ENCODE data around the gene BTK. TPM values are rescaled to one million over a fixed set of nuclear protein-coding genes. Genes with fewer than 3 reads are reported as not detected.

BTK gene
- total RNA-seq, 2 experiments from 2014 or later: 1.3 to 1.6 TPM

- TF ChIP-seq CTCF (IDR thresholded peaks at IDR 0.05): no peak
- H3K4me1 Mint-ChIP-seq (ENCODE audit: low read depth): peaks cover 34% of the 10 kb centered on the region
- ChIA-PET CTCF (interaction anchor here (1.6 kb wide), 1 partner anchor 175 kb away, joined by 3 read pairs; no protein-coding TSS in a partner anchor), POLR2A (interaction anchor here (1.0 kb wide), 1 partner anchor 28 kb away, joined by 3 read pairs; the partner anchor contains the start of gene RPL36A)
- H3K27me3 Mint-ChIP-seq: no peaks in the 10 kb centered on the region
- peaks cover 13% of the 10 kb centered on the region for H3K36me3 Mint-ChIP-seq (ENCODE audit: low read depth)
- no peak for ATAC-seq
- DNase-seq: no peak
- H3K4me3 Mint-ChIP-seq: peak overlapping the region; percentile 75
- H3K9me3 Mint-ChIP-seq: no peaks in the 10 kb centered on the region
- intact Hi-C loops (cut with micrococcal nuclease): loop anchor here (10.0 kb wide), 1 partner anchor 175 kb away; no protein-coding TSS in a partner anchor
- H3K27ac Mint-ChIP-seq: no peak overlapping the region
Measured at GRCh38 chrX:101419489-101419888, 33.5 kb upstream of the BTK start.

DNA sequence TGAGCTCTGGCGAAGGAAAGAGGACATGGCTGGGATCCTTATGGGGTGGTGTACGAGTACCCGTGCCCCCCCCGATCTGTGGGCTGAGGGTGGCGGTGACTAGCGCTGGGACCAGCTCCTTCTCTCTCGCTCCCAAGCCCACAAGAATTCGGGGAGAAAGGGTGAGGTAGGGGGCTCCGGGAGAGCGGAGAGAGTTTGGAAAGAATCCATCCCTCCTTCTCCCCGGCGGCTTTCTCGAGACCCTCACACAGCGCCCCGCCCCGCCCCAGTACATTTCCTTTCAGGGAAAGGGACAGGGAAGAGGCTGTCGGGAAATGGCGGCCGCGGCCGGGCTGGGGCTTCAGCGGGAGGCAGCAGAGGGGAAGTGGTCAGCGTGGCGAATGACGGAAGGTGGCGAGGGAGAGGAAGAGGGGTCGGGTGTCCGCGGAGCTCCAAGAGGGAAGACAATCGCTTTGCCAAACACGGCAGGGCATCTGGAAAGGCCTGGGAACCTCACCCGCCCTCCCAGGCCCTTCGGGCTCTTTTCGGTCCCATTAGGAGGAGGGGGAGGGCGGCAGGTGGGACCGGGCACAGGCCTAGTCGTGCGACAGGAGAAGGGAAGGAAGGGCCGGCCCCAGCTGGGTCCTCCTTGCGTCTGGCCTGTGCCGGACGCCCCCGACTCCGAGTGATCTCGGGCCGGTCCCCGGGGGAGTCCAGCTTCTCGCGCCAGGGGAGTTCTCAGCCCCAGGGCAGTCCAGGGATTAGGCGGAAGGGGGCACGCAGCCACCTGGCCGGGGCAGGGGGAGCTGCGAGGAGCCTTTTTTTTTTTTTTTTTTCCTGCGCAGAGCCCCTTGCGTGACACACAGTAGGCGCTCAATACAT is 32.2 kb upstream of the BTK start:
- H3K27ac Mint-ChIP-seq: peak overlapping the region; percentile 86
- TF ChIP-seq CTCF (IDR thresholded peaks at IDR 0.05): no peak
- ChIA-PET POLR2A (interaction anchor here (1.0 to 3.7 kb wide), 5 partner anchors 10 to 27 kb away, joined by 3 to 23 read pairs (median 3); partner anchors contain the start of genes HNRNPH2 and RPL36A), CTCF (interaction anchor here (0.9 to 1.6 kb wide), 4 partner anchors 9 to 176 kb away, joined by 3 to 5 read pairs (median 4); partner anchors contain the start of gene RPL36A)
- DNase-seq (peak; percentile 39), ATAC-seq (peak; percentile 47)
- H3K27me3 Mint-ChIP-seq: no peaks in the 10 kb centered on the region
- H3K9me3 Mint-ChIP-seq: no peaks in the 10 kb centered on the region
- peak overlapping the region; percentile 75 for H3K4me3 Mint-ChIP-seq
- intact Hi-C loops (cut with micrococcal nuclease): loop anchor here (10.0 kb wide), 1 partner anchor 177 kb away; no protein-coding TSS in a partner anchor
- H3K4me1 Mint-ChIP-seq (ENCODE audit: low read depth): peaks cover 39% of the 10 kb centered on the region
- peaks cover 13% of the 10 kb centered on the region for H3K36me3 Mint-ChIP-seq (ENCODE audit: low read depth)

DNA sequence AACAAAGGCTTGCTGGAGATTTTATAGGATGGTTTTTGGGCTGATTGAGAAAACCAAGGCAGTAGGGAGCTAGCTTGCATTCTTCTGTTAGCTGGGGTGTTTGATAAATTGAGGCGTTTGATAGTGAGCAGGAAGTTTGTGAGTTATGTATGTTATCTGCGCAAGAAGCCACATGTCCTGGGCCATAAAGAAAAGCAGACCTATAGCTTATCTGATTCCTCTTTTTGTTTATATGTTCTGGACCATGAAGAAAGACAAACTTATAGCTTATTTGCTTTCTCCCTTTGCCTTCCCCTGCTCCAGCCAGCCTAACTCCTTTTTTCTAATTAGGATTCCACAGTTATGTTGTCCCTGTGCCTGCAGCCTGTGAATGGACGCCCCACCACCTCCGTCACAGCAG is 31.2 kb upstream of the BTK start:
- ATAC-seq (no peak), DNase-seq (no peak)
- no peak for TF ChIP-seq CTCF (IDR thresholded peaks at IDR 0.05)
- ChIA-PET CTCF (interaction anchor here (0.9 to 1.4 kb wide), 3 partner anchors 11 to 179 kb away, joined by 3 to 5 read pairs (median 5); partner anchors contain the start of gene RPL36A), POLR2A (interaction anchor here (0.6 to 3.7 kb wide), 2 partner anchors 26 to 336 kb away, joined by 4 to 23 read pairs; partner anchors contain the start of gene RPL36A)
- peaks cover 23% of the 10 kb centered on the region for H3K36me3 Mint-ChIP-seq (ENCODE audit: low read depth)
- H3K27me3 Mint-ChIP-seq: no peaks in the 10 kb centered on the region
- peak overlapping the region; percentile 75 for H3K4me3 Mint-ChIP-seq
- peaks cover 49% of the 10 kb centered on the region for H3K4me1 Mint-ChIP-seq (ENCODE audit: low read depth)
- H3K27ac Mint-ChIP-seq: peak overlapping the region; percentile 86
- intact Hi-C loops (cut with micrococcal nuclease): loop anchor here (10.0 kb wide), 1 partner anchor 178 kb away; no protein-coding TSS in a partner anchor
- no peaks in the 10 kb centered on the region for H3K9me3 Mint-ChIP-seq

- CTCF ChIA-PET: interaction anchor here (0.9 to 2.0 kb wide), 3 partner anchors 12 to 179 kb away, joined by 3 to 5 read pairs (median 5); no protein-coding TSS in a partner anchor
- no peaks in the 10 kb centered on the region for H3K9me3 Mint-ChIP-seq
- peaks cover 53% of the 10 kb centered on the region for H3K4me1 Mint-ChIP-seq (ENCODE audit: low read depth)
- no peaks in the 10 kb centered on the region for H3K27me3 Mint-ChIP-seq
- H3K27ac Mint-ChIP-seq: peak overlapping the region; percentile 86
- no peak overlapping the region for H3K4me3 Mint-ChIP-seq
- POLR2A ChIA-PET: interaction anchor here (0.6 to 3.7 kb wide), 2 partner anchors 25 to 336 kb away, joined by 4 to 23 read pairs; partner anchors contain the start of gene RPL36A
- intact Hi-C loops (cut with micrococcal nuclease): loop anchor here (10.0 kb wide), 1 partner anchor 178 kb away; no protein-coding TSS in a partner anchor
- ATAC-seq (no peak), DNase-seq (no peak)
- no peak for TF ChIP-seq CTCF (IDR thresholded peaks at IDR 0.05)
- peaks cover 25% of the 10 kb centered on the region for H3K36me3 Mint-ChIP-seq (ENCODE audit: low read depth)
Measured at GRCh38 chrX:101416691-101417090, 30.7 kb upstream of the BTK start.
